ENCODE results near the gene CRTAC1.
"Not testable (repeated sequence)": the region's sequence is repeated elsewhere in the genome, so short reads cannot be mapped to it uniquely, and the experiment has no call there.

The CRTAC1 gene

GRCh38 chr10:97850446-97850845 lies 180.0 kb downstream of the CRTAC1 start:
- Histone ChIP-seq H3K4me1 (ENCODE audit: control insufficient read depth, insufficient read depth, low read length) (no peaks in the 10 kb centered on the region), H3K36me3 (ENCODE audit: control insufficient read depth, insufficient read depth, low read length) (no peaks in the 10 kb centered on the region), H3K27ac (ENCODE audit: insufficient read depth, low read depth, low read length, poor library complexity, severe bottlenecking) (no peak overlapping the region), H3K4me3 (ENCODE audit: insufficient read depth, low read depth, low read length) (no peak overlapping the region), H3K27me3 (ENCODE audit: control insufficient read depth, insufficient read depth, low read length, poor library complexity, severe bottlenecking) (peaks cover 62% of the 10 kb centered on the region), H3K9me3 (ENCODE audit: control insufficient read depth, low read length) (no peaks in the 10 kb centered on the region)
- WGBS, 2 experiments: 23% methylated on average over 12 to 13 of the region's 13 CpGs

- Histone ChIP-seq H3K4me1 (ENCODE audit: control insufficient read depth, insufficient read depth, low read length) (no peaks in the 10 kb centered on the region), H3K9me3 (ENCODE audit: control insufficient read depth, low read length) (no peaks in the 10 kb centered on the region), H3K27ac (ENCODE audit: insufficient read depth, low read depth, low read length, poor library complexity, severe bottlenecking) (no peak within 1 kb of the TSS), H3K27me3 (ENCODE audit: control insufficient read depth, insufficient read depth, low read length, poor library complexity, severe bottlenecking) (peaks cover 62% of the 10 kb centered on the region), H3K4me3 (ENCODE audit: insufficient read depth, low read depth, low read length) (peak within 1 kb of the TSS; percentile 33), H3K36me3 (ENCODE audit: control insufficient read depth, insufficient read depth, low read length) (no peaks in the 10 kb centered on the region)
- WGBS, 2 experiments: 1% methylated on average over 86 to 87 of the region's 87 CpGs
Observed at GRCh38 chr10:97849687-97850402, 180.6 kb downstream of the CRTAC1 start, which contains the start of gene GOLGA7B. Gene GOLGA7B, plus strand, starts transcription at chr10:97849843. Its CDS starts 461 bp downstream, at chr10:97850304.

- 14 to 15% methylated on average over 16 of the region's 16 CpGs for WGBS, 2 experiments
Observed at GRCh38 chr10:97849103-97849686, 181.2 kb downstream of the CRTAC1 start.

GRCh38 chr10:97844678-97845077 lies 185.7 kb downstream of the CRTAC1 start:
- Histone ChIP-seq H3K9me3 (ENCODE audit: control insufficient read depth, low read length) (no peaks in the 10 kb centered on the region), H3K27ac (ENCODE audit: insufficient read depth, low read depth, low read length, poor library complexity, severe bottlenecking) (no peak overlapping the region), H3K27me3 (ENCODE audit: control insufficient read depth, insufficient read depth, low read length, poor library complexity, severe bottlenecking) (peaks cover 31% of the 10 kb centered on the region), H3K4me3 (ENCODE audit: insufficient read depth, low read depth, low read length) (no peak overlapping the region), H3K4me1 (ENCODE audit: control insufficient read depth, insufficient read depth, low read length) (no peaks in the 10 kb centered on the region), H3K36me3 (ENCODE audit: control insufficient read depth, insufficient read depth, low read length) (no peaks in the 10 kb centered on the region)
- 90 to 92% methylated on average over 3 of the region's 3 CpGs for WGBS, 2 experiments

More at GRCh38 chr10:97849103-97849686, 181.2 kb downstream of the CRTAC1 start:
- H3K27ac ChIP-seq (ENCODE audit: insufficient read depth, low read depth, low read length, poor library complexity, severe bottlenecking): no peak overlapping the region
- H3K9me3 ChIP-seq (ENCODE audit: control insufficient read depth, low read length): no peaks in the 10 kb centered on the region
- H3K36me3 ChIP-seq (ENCODE audit: control insufficient read depth, insufficient read depth, low read length): no peaks in the 10 kb centered on the region
- peak overlapping the region; percentile 33 for H3K4me3 ChIP-seq (ENCODE audit: insufficient read depth, low read depth, low read length)
- H3K4me1 ChIP-seq (ENCODE audit: control insufficient read depth, insufficient read depth, low read length): no peaks in the 10 kb centered on the region
- peaks cover 62% of the 10 kb centered on the region for H3K27me3 ChIP-seq (ENCODE audit: control insufficient read depth, insufficient read depth, low read length, poor library complexity, severe bottlenecking)

GRCh38 chr10:97843972-97844371 lies 186.4 kb downstream of the CRTAC1 start:
- H3K9me3 ChIP-seq (ENCODE audit: control insufficient read depth, low read length); H3K4me1 ChIP-seq (ENCODE audit: control insufficient read depth, insufficient read depth, low read length); H3K4me3 ChIP-seq (ENCODE audit: insufficient read depth, low read depth, low read length); H3K36me3 ChIP-seq (ENCODE audit: control insufficient read depth, insufficient read depth, low read length); H3K27ac ChIP-seq (ENCODE audit: insufficient read depth, low read depth, low read length, poor library complexity, severe bottlenecking): not testable (repeated sequence)
- H3K27me3 ChIP-seq (ENCODE audit: control insufficient read depth, insufficient read depth, low read length, poor library complexity, severe bottlenecking): peaks cover 24% of the 10 kb centered on the region
- WGBS, 2 experiments: 88 to 96% methylated on average over 1 of the region's 2 CpGs

GRCh38 chr10:97843281-97843671 lies 187.1 kb downstream of the CRTAC1 start:
- Histone ChIP-seq H3K36me3 (ENCODE audit: control insufficient read depth, insufficient read depth, low read length) (no peaks in the 10 kb centered on the region), H3K9me3 (ENCODE audit: control insufficient read depth, low read length) (no peaks in the 10 kb centered on the region), H3K27ac (ENCODE audit: insufficient read depth, low read depth, low read length, poor library complexity, severe bottlenecking) (no peak overlapping the region), H3K4me1 (ENCODE audit: control insufficient read depth, insufficient read depth, low read length) (no peaks in the 10 kb centered on the region), H3K4me3 (ENCODE audit: insufficient read depth, low read depth, low read length) (no peak overlapping the region), H3K27me3 (ENCODE audit: control insufficient read depth, insufficient read depth, low read length, poor library complexity, severe bottlenecking) (peaks cover 17% of the 10 kb centered on the region)
- 87% methylated on average over 2 of the region's 2 CpGs for WGBS, 2 experiments

- Histone ChIP-seq H3K36me3 (ENCODE audit: control insufficient read depth, insufficient read depth, low read length) (no peaks in the 10 kb centered on the region), H3K27ac (ENCODE audit: insufficient read depth, low read depth, low read length, poor library complexity, severe bottlenecking) (no peak overlapping the region), H3K27me3 (ENCODE audit: control insufficient read depth, insufficient read depth, low read length, poor library complexity, severe bottlenecking) (peaks cover 12% of the 10 kb centered on the region), H3K4me3 (ENCODE audit: insufficient read depth, low read depth, low read length) (no peak overlapping the region), H3K9me3 (ENCODE audit: control insufficient read depth, low read length) (no peaks in the 10 kb centered on the region), H3K4me1 (ENCODE audit: control insufficient read depth, insufficient read depth, low read length) (no peaks in the 10 kb centered on the region)
- 92% methylated on average over 7 of the region's 7 CpGs for WGBS, 2 experiments
Observed at GRCh38 chr10:97842656-97843280, 187.7 kb downstream of the CRTAC1 start.

GRCh38 chr10:97842114-97842513 lies 188.3 kb downstream of the CRTAC1 start:
- H3K36me3 ChIP-seq (ENCODE audit: control insufficient read depth, insufficient read depth, low read length); H3K4me3 ChIP-seq (ENCODE audit: insufficient read depth, low read depth, low read length); H3K4me1 ChIP-seq (ENCODE audit: control insufficient read depth, insufficient read depth, low read length); H3K9me3 ChIP-seq (ENCODE audit: control insufficient read depth, low read length); H3K27ac ChIP-seq (ENCODE audit: insufficient read depth, low read depth, low read length, poor library complexity, severe bottlenecking): not testable (repeated sequence)
- H3K27me3 ChIP-seq (ENCODE audit: control insufficient read depth, insufficient read depth, low read length, poor library complexity, severe bottlenecking): peaks cover 11% of the 10 kb centered on the region
- WGBS, 2 experiments: 36% methylated on average over 2 of the region's 3 CpGs; no CpG with 5 or more reads in 1 of the 2 experiments

GRCh38 chr10:97841166-97841565 lies 189.3 kb downstream of the CRTAC1 start:
- not testable (repeated sequence) for H3K27me3 ChIP-seq (ENCODE audit: control insufficient read depth, insufficient read depth, low read length, poor library complexity, severe bottlenecking); H3K4me3 ChIP-seq (ENCODE audit: insufficient read depth, low read depth, low read length); H3K36me3 ChIP-seq (ENCODE audit: control insufficient read depth, insufficient read depth, low read length); H3K27ac ChIP-seq (ENCODE audit: insufficient read depth, low read depth, low read length, poor library complexity, severe bottlenecking); H3K4me1 ChIP-seq (ENCODE audit: control insufficient read depth, insufficient read depth, low read length); H3K9me3 ChIP-seq (ENCODE audit: control insufficient read depth, low read length)
- WGBS, 2 experiments: 92% methylated on average over 13 to 18 of the region's 22 CpGs

GRCh38 chr10:97838091-97838490 lies 192.3 kb downstream of the CRTAC1 start:
- no peaks in the 10 kb centered on the region for H3K36me3 ChIP-seq (ENCODE audit: control insufficient read depth, insufficient read depth, low read length)

More at GRCh38 chr10:97838091-97838490, 192.3 kb downstream of the CRTAC1 start:
- Histone ChIP-seq H3K27ac (ENCODE audit: insufficient read depth, low read depth, low read length, poor library complexity, severe bottlenecking) (no peak overlapping the region), H3K27me3 (ENCODE audit: control insufficient read depth, insufficient read depth, low read length, poor library complexity, severe bottlenecking) (no peaks in the 10 kb centered on the region), H3K9me3 (ENCODE audit: control insufficient read depth, low read length) (no peaks in the 10 kb centered on the region), H3K4me3 (ENCODE audit: insufficient read depth, low read depth, low read length) (no peak overlapping the region), H3K4me1 (ENCODE audit: control insufficient read depth, insufficient read depth, low read length) (no peaks in the 10 kb centered on the region)
- 89 to 96% methylated on average over 3 of the region's 3 CpGs for WGBS, 2 experiments

Measured in ectodermal cell (in vitro differentiated cells).